Kidney epithelial cell (primary cell): Measurements from ENCODE around the gene BRINP1. TPM values are rescaled to one million over a fixed set of nuclear protein-coding genes. Genes with fewer than 3 reads are reported as not detected.

Experiments
- DNase-seq: peaks from one replicate; pipeline ENCODE4 v3.0.0-alpha.2; 2010; ENCODE audit warnings: low read depth
- H3K27me3 ChIP-seq: 2 replicates; pipeline ENCODE4 v1.6.0; 2011; ENCODE audit warnings: low read length; ENCODE audit not compliant: control insufficient read depth, insufficient read depth
- H3K36me3 ChIP-seq: 2 replicates; pipeline ENCODE4 v1.5.1; 2011; ENCODE audit warnings: low read length; ENCODE audit not compliant: control insufficient read depth, insufficient read depth
- H3K4me3 ChIP-seq: 2 replicates; pipeline ENCODE4 v1.5.1; 2011; ENCODE audit warnings: low read depth, mild to moderate bottlenecking, control low read depth, low read length
- CTCF ChIP-seq: IDR thresholded peaks from 2 replicates; pipeline ENCODE4 v1.5.1; 2011; ENCODE audit warnings: mild to moderate bottlenecking, moderate library complexity, low read length, control low read depth, inconsistent platforms; ENCODE audit not compliant: insufficient read depth, poor library complexity, severe bottlenecking
- total RNA-seq: library from RNA; depleted of rRNA; stranded (reverse); fragments of >200 nt; gene quantifications from 2 replicates; pipeline ENCODE4 v1.2.3, GENCODE V29; 2015

The BRINP1 gene
- total RNA-seq, 1 donor from 2014 or later, result 0.29 TPM

- no peak for DNase-seq
- Histone ChIP-seq H3K36me3 (no peaks in the 10 kb centered on the region), H3K4me3 (no peak overlapping the region), H3K27me3 (no peaks in the 10 kb centered on the region)
- TF ChIP-seq CTCF, result no peak
Measured at GRCh38 chr9:119357336-119358096, 11.7 kb downstream of the BRINP1 start.

GRCh38 chr9:119349351-119349825, 19.8 kb downstream of the BRINP1 start:
- no peak for DNase-seq
- no peak for TF ChIP-seq CTCF
- H3K36me3 ChIP-seq, result no peaks in the 10 kb centered on the region
- no peaks in the 10 kb centered on the region for H3K27me3 ChIP-seq
- H3K4me3 ChIP-seq, result no peak overlapping the region

GRCh38 chr9:119343059-119343990, 25.9 kb downstream of the BRINP1 start:
- no peak for DNase-seq
- H3K27me3 ChIP-seq, result peaks cover 2% of the 10 kb centered on the region
- H3K4me3 ChIP-seq, result no peak overlapping the region
- H3K36me3 ChIP-seq, result no peaks in the 10 kb centered on the region
- no peak for TF ChIP-seq CTCF

GRCh38 chr9:119339056-119339455, 30.2 kb downstream of the BRINP1 start:
- H3K36me3 ChIP-seq, result no peaks in the 10 kb centered on the region
- TF ChIP-seq CTCF, result no peak
- H3K4me3 ChIP-seq, result no peak overlapping the region
- DNase-seq, result no peak
- peaks cover 2% of the 10 kb centered on the region for H3K27me3 ChIP-seq

GRCh38 chr9:119337573-119337972, 31.7 kb downstream of the BRINP1 start:
- Histone ChIP-seq H3K36me3 (no peaks in the 10 kb centered on the region), H3K27me3 (no peaks in the 10 kb centered on the region), H3K4me3 (no peak overlapping the region)
- no peak for TF ChIP-seq CTCF
- DNase-seq, result no peak
